Measurements from ENCODE around the gene ADPRHL1.

Gene ADPRHL1

DNA sequence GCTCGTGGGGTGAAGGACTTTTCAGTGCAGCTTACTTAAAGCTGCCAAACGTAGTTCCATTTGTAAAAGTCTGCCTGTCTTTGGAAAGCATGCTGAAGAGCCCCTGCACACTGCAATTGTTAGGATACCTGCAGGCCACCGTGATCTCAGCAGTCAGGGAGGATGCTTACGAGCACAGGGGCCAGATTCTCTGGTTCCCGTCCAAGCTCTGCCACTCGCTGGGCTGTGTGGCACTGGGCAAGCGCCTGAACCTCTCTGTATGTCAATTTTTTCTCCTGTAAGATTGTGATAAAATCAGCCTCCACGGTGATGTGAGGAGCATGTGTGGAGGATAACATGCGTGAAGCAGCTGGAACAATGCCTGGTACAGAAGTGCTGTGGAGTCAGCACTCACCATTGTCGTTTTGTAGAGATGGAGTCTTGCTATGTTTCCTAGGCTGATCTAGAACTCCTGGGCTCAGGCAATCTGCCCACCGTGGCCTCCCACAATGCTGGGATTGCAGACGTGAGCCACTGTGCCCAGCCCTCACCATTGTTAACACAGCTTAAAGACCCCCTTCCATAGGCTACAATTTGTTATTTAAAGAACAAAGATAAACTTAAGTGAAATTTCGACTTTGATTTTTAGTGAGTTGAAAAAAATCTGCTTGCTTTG lies 3.5 kb downstream of the ADPRHL1 start:
- no peaks in the 10 kb centered on the region for H3K27me3 ChIP-seq (ENCODE audit: insufficient read depth, low read length)
- H3K9me3 ChIP-seq (ENCODE audit: low read length) = no peaks in the 10 kb centered on the region
- H3K36me3 ChIP-seq (ENCODE audit: insufficient read depth, low read length) = peaks cover 11% of the 10 kb centered on the region; the same call in 1 of the 2 replicates
- H3K4me3 ChIP-seq (ENCODE audit: low read depth, low read length, poor library complexity, severe bottlenecking) = peak overlapping the region; percentile 80
- H3K9me2 ChIP-seq (ENCODE audit: low read depth, low read length) = no peaks in the 10 kb centered on the region
- no peaks in the 10 kb centered on the region for H3K79me2 ChIP-seq (ENCODE audit: insufficient read depth, low read length)
- no peaks in the 10 kb centered on the region for H3F3A ChIP-seq (ENCODE audit: insufficient read depth, low read length)
- peak overlapping the region; percentile 78 for H3K4me2 ChIP-seq (ENCODE audit: low read length)
- no peak overlapping the region for H2AFZ ChIP-seq (ENCODE audit: low read length)
- no peaks in the 10 kb centered on the region for H4K20me1 ChIP-seq (ENCODE audit: insufficient read depth, low read length)
- peak overlapping the region; percentile 96 for H3K27ac ChIP-seq (ENCODE audit: low read depth, low read length, poor library complexity, severe bottlenecking)
- no peak for TF ChIP-seq CTCF (IDR thresholded peaks at IDR 0.05; ENCODE audit: low read length)
- no peak for TF ChIP-seq EZH2 (IDR thresholded peaks at IDR 0.05; ENCODE audit: borderline replicate concordance, low read length)
- H3K4me1 ChIP-seq (ENCODE audit: insufficient read depth, low read length, severe bottlenecking) = peaks cover 50% of the 10 kb centered on the region
- H3K9ac ChIP-seq (ENCODE audit: low read length) = peak overlapping the region; percentile 83

- Histone ChIP-seq H3K27ac (ENCODE audit: low read depth, low read length, poor library complexity, severe bottlenecking) (peak overlapping the region; percentile 96), H3F3A (ENCODE audit: insufficient read depth, low read length) (no peaks in the 10 kb centered on the region), H3K9me3 (ENCODE audit: low read length) (no peaks in the 10 kb centered on the region), H3K9me2 (ENCODE audit: low read depth, low read length) (no peaks in the 10 kb centered on the region), H2AFZ (ENCODE audit: low read length) (no peak overlapping the region), H3K36me3 (ENCODE audit: insufficient read depth, low read length) (peaks cover 10% of the 10 kb centered on the region; the same call in 1 of the 2 replicates), H3K4me2 (ENCODE audit: low read length) (peak overlapping the region; percentile 81), H3K4me1 (ENCODE audit: insufficient read depth, low read length, severe bottlenecking) (peaks cover 56% of the 10 kb centered on the region), H3K79me2 (ENCODE audit: insufficient read depth, low read length) (no peaks in the 10 kb centered on the region), H4K20me1 (ENCODE audit: insufficient read depth, low read length) (no peaks in the 10 kb centered on the region), H3K9ac (ENCODE audit: low read length) (peak overlapping the region; percentile 93), H3K4me3 (ENCODE audit: low read depth, low read length, poor library complexity, severe bottlenecking) (peak overlapping the region; percentile 80), H3K27me3 (ENCODE audit: insufficient read depth, low read length) (no peaks in the 10 kb centered on the region)
- TF ChIP-seq CTCF (IDR thresholded peaks at IDR 0.05; ENCODE audit: low read length) (no peak), EZH2 (IDR thresholded peaks at IDR 0.05; ENCODE audit: borderline replicate concordance, low read length) (no peak)
These were observed 4.2 kb downstream of the ADPRHL1 start for GRCh38 chr13:113448885-113449692.

GRCh38 chr13:113448545-113448884 lies 4.8 kb downstream of the ADPRHL1 start:
- H3K27ac ChIP-seq (ENCODE audit: low read depth, low read length, poor library complexity, severe bottlenecking) = peak overlapping the region; percentile 96
- H3K79me2 ChIP-seq (ENCODE audit: insufficient read depth, low read length) = no peaks in the 10 kb centered on the region
- H3K9me2 ChIP-seq (ENCODE audit: low read depth, low read length) = no peaks in the 10 kb centered on the region
- H3F3A ChIP-seq (ENCODE audit: insufficient read depth, low read length) = no peaks in the 10 kb centered on the region
- H3K9ac ChIP-seq (ENCODE audit: low read length) = peak overlapping the region; percentile 93
- no peaks in the 10 kb centered on the region for H3K9me3 ChIP-seq (ENCODE audit: low read length)
- peaks cover 56% of the 10 kb centered on the region for H3K4me1 ChIP-seq (ENCODE audit: insufficient read depth, low read length, severe bottlenecking)
- TF ChIP-seq EZH2 (IDR thresholded peaks at IDR 0.05; ENCODE audit: borderline replicate concordance, low read length) (no peak), CTCF (IDR thresholded peaks at IDR 0.05; ENCODE audit: low read length) (no peak)
- peak overlapping the region; percentile 80 for H3K4me3 ChIP-seq (ENCODE audit: low read depth, low read length, poor library complexity, severe bottlenecking)
- no peak overlapping the region for H2AFZ ChIP-seq (ENCODE audit: low read length)
- H3K27me3 ChIP-seq (ENCODE audit: insufficient read depth, low read length) = no peaks in the 10 kb centered on the region
- peaks cover 10% of the 10 kb centered on the region; the same call in 1 of the 2 replicates for H3K36me3 ChIP-seq (ENCODE audit: insufficient read depth, low read length)
- peak overlapping the region; percentile 81 for H3K4me2 ChIP-seq (ENCODE audit: low read length)
- no peaks in the 10 kb centered on the region for H4K20me1 ChIP-seq (ENCODE audit: insufficient read depth, low read length)
